IPS-18c (cell line): ENCODE measurements around the gene FER.
"Not testable (repeated sequence)": the region's sequence is repeated elsewhere in the genome, so short reads cannot be mapped to it uniquely, and the experiment has no call there.

ENCODE experiments used
- H3K4me3 ChIP-seq: 2 replicates; pipeline ENCODE4 v1.7.0; 2013; ENCODE audit warnings: low read depth, mild to moderate bottlenecking, low read length, moderate library complexity; ENCODE audit not compliant: insufficient read depth
- H3K9me3 ChIP-seq: one replicate; pipeline ENCODE4 v1.6.1; 2013; ENCODE audit warnings: mild to moderate bottlenecking, low read length, moderate library complexity; ENCODE audit not compliant: control insufficient read depth, insufficient read depth

The FER gene

GRCh38 chr5:109030360-109031143, 282.9 kb downstream of the FER start:
- no peaks in the 10 kb centered on the region for H3K9me3 ChIP-seq
- H3K4me3 ChIP-seq, result no peak overlapping the region

DNA sequence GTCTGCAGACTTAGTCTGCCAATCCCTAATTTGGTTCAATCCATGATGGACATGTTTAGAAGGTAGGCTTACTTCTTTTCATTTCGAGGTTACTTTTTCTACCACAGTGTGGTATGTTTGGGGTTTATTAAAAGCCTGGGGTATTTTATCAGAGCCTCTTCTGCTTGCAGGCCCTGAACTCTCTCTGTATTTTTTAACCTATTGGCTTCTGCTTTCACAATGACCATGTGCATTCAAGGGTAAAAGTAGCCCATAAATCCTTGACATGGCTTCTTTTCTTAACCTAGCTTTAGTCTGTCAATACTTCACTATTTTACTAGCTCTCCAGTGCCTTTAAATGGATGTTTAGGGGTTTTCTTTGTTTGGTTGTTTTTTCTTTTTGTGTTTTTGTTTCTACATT, 286.6 kb downstream of the FER start:
- H3K4me3 ChIP-seq, result no peak overlapping the region
- no peaks in the 10 kb centered on the region for H3K9me3 ChIP-seq

GRCh38 chr5:109035436-109035835, 287.7 kb downstream of the FER start:
- Histone ChIP-seq H3K9me3 (no peaks in the 10 kb centered on the region), H3K4me3 (no peak overlapping the region)

DNA sequence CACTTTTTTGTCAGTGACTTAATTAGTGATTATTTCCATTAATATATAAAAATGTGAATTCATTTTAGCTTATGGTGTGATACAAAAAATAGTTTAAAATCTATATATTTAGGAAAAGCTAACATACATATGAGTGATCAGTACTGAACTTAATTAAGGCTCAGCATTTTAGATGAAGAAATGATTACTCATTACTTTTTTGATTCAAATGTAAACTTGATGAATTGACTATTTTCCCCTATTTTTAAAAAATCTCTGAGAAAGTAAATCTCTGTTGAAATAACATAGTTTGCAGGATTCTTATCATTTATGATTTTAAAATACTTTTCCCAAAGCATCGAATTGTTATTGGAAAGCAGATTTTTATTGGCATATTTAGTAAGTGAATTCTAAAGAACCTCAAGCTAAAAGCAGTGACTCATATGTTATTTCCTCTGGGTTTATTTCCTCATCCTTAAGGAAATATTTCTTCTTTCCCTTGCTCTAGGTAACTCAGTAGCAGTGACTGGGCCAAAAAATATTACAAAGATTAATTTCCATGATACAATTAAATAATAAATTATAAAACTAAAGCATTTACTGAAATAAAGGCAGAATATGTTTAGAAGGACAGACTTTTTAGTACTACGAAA, 290.6 kb downstream of the FER start:
- no peaks in the 10 kb centered on the region for H3K9me3 ChIP-seq
- H3K4me3 ChIP-seq, result no peak overlapping the region

DNA sequence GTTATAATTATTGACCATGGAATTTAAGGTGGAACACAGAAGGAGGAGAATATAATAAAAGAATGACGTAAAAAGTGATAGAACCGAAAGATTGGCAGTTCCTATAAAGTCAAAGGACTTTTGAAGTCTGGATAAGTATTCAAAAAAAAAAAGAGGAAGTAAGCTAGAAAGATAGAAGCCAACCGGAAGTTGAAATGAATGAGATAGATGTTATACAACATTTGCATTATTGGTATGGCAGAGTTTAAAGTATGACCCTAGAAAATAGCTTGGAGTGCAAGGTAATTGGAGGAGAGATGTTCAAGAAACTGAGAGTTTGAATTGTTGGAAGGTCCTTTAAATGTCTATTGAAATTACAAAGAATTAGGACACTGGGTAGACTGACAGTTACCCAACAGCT, 293.6 kb downstream of the FER start:
- Histone ChIP-seq H3K4me3 (no peak overlapping the region), H3K9me3 (no peaks in the 10 kb centered on the region)

DNA sequence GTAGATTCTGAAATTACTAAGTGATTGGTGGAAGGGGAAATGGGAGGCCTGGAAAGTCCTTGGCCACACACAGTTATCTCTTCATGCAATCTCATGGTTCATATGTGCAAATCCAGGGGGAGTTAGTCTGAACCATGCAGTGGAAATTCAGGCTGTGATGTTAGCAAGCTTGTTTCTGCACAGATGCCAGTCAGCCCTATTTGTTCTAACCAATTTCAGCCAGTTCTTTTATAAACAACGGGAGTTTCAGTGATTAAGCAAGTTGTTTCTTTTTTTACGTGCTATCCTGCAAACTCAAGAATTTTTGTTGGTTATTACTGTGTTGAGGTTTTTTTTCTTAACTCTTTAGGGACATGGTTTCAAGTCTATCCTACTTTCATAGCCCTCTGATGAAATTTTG, 298.0 kb downstream of the FER start:
- H3K4me3 ChIP-seq, result no peak overlapping the region
- H3K9me3 ChIP-seq, result no peaks in the 10 kb centered on the region

GRCh38 chr5:109049565-109049964, 301.9 kb downstream of the FER start:
- Histone ChIP-seq H3K9me3 (no peaks in the 10 kb centered on the region), H3K4me3 (no peak overlapping the region)

DNA sequence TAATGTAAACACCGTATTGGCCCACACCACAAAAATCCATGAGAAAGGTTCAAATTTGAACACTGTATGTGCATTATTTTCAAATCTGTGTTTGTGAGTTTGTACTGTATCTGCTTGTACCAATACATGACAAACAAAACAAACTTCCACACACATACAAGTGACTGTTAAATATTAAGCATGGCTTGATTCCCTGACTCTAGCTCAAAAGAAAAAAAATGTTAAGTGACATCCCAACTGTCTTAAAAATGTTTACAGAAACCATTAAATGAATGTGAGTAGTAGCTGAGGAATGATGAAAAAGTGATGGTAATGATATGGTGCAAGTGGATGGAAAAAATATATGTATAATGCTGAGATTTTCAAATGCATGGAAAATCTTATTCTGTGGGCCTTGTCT, 302.6 kb downstream of the FER start:
- not testable (repeated sequence) for H3K9me3 ChIP-seq, H3K4me3 ChIP-seq

DNA sequence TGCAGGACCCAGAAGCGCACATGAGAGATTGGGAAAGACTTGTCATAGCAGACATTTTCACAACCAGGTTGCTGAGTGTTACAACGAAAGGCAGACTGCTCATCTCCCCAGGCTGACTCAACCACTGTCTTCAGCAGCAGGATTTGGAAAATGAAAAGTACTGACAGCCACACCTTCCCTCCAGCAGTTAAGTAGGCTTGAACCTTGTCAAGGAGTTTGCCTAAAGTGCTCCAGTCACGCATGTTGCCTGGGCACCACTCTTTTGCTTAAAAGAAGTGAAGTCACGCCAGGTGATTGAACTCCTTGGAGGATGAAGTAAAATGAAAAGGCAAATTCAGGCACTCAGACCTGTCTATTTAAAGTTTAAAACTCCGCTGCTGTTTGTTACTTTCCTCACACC, 304.5 kb downstream of the FER start:
- not testable (repeated sequence) for H3K9me3 ChIP-seq, H3K4me3 ChIP-seq

- no peaks in the 10 kb centered on the region for H3K9me3 ChIP-seq
- H3K4me3 ChIP-seq, result no peak overlapping the region
These were observed 306.3 kb downstream of the FER start for GRCh38 chr5:109053995-109054417.

DNA sequence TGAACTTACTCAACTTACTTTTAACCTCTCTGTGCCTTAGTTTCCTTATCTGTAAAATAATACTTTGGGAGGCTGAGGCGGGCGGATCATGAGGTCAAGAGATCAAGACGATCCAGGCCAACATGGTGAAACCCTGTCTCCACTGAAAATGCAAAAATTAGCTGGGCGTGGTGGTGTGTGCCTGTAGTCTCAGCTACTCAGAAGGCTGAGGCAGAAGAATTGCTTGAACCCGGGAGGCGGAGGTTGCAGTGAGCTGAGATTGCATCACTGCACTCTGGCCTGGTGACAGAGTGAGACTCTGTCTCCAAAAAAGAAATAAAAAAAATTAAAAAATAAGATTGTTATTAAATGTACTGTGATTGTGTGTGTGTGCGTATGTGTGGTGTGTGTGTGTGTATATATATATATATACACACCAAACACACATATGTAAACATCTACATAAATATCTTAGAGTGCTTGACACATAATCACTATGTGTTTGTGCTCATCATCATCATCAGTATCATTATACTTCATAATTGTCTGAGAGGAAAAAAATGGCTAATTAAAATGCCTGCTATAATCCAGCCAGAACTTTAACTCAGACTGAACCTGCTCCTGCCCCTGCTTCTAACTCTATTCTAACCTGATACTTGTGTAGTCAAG, 312.8 kb downstream of the FER start:
- H3K9me3 ChIP-seq, result no peaks in the 10 kb centered on the region
- no peak overlapping the region for H3K4me3 ChIP-seq

GRCh38 chr5:109062664-109063063, 315.0 kb downstream of the FER start:
- H3K9me3 ChIP-seq, result no peaks in the 10 kb centered on the region
- no peak overlapping the region for H3K4me3 ChIP-seq

DNA sequence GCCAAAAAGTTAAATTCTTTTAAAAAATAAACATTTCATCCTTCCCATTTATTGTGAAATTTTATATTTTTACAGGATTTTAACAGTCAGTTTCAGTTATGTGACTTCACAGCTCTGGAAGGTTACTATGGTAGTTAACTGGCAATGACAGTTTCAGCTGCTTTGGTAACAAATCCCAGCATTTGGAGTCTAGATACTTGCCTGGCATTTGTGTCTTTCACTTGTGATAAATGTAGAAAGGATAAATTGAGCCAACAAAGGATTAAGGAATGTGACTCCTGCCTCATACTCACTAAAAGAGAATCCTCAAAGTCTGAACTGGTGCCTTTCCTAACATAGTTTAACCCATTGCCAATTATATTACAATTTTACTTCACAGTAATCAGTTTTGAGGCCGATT, 315.5 kb downstream of the FER start:
- Histone ChIP-seq H3K9me3 (no peaks in the 10 kb centered on the region), H3K4me3 (no peak overlapping the region)

DNA sequence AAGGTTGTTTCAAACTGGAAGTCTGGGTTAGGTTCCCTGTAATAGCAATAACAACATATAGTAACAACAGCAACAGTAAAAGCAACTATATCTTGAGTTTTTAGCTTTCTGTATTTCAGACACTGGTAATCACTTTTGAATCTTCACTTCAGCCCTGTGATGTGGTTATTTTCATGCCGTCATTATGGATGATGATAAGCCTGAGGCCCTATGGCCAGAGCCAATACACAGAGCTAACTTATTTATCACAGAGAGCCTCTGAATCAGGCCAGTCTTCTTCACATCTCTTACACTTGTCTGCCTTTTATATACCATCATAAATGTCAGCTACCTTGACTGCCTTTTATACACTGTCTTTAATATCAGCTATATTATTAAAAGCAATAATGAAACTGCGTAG, 329.0 kb downstream of the FER start:
- no peaks in the 10 kb centered on the region for H3K9me3 ChIP-seq
- no peak overlapping the region for H3K4me3 ChIP-seq

- Histone ChIP-seq H3K9me3 (no peaks in the 10 kb centered on the region), H3K4me3 (no peak overlapping the region)
These were observed 330.8 kb downstream of the FER start for GRCh38 chr5:109078448-109078847.

DNA sequence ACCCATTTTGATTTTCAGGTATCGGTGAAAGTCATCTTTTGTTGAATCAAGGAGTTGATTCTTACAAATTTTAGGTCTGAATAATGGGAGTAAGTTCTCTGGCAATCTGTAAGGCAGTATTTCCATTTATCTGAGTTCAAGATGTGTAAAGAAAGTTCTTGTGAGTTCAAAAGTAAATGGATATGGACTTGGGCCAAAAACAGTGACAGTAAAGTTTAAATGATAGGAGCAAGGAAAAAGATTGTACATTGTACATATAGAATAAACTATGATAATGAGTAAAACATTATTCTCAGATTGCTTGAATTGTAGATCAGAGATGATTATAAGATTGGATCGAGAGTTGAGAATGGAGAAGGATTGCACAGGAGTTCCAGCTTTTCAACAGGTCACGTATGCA, 332.8 kb downstream of the FER start:
- H3K9me3 ChIP-seq, result no peaks in the 10 kb centered on the region
- H3K4me3 ChIP-seq, result no peak overlapping the region

- no peak overlapping the region for H3K4me3 ChIP-seq
- no peaks in the 10 kb centered on the region for H3K9me3 ChIP-seq
These were observed 333.2 kb downstream of the FER start for GRCh38 chr5:109080896-109081295.

DNA sequence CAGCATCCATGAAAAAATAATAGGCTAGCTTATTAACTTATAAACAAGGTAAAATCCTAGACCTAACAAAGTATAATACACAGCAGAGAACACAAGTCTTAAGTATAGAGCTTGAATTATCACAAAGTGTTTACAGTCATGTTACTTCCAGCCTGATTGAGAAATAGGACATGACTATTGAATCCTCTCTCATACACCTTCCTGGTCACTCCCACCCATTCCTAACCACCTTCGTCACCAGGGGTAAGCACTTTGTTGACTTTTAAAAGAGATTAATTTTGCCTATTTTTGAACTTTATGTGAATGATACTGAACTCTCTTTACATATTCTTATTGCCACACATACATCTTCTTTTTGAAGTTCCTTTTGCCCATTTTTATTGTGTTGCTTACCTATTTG, 336.2 kb downstream of the FER start:
- H3K4me3 ChIP-seq, result no peak overlapping the region
- H3K9me3 ChIP-seq, result no peaks in the 10 kb centered on the region
